GM06990 (cell line): ENCODE results near the gene HDAC4.

ENCODE experiments used
- DNase-seq: peaks from one replicate; pipeline ENCODE4 v3.0.0-alpha.2; 2011; ENCODE audit not compliant: insufficient read length; ENCODE audit errors: extremely low read depth
- H3K27me3 ChIP-seq: replicated peaks from 2 replicates; pipeline ENCODE4 v1.6.0; 2011; ENCODE audit warnings: low read length; ENCODE audit not compliant: control insufficient read depth, insufficient read depth
- H3K36me3 ChIP-seq: 2 replicates; pipeline ENCODE4 v1.5.1; 2011; ENCODE audit warnings: low read length; ENCODE audit not compliant: control insufficient read depth, insufficient read depth
- H3K4me3 ChIP-seq: replicated peaks from 2 replicates; pipeline ENCODE4 v1.5.1; 2011; ENCODE audit warnings: low read depth, mild to moderate bottlenecking, control low read depth, low read length
- CTCF ChIP-seq: IDR thresholded peaks from 2 replicates; pipeline ENCODE4 v1.5.1; 2011; ENCODE audit warnings: low read length, control low read depth, mild to moderate bottlenecking, inconsistent platforms; ENCODE audit not compliant: insufficient read depth, poor library complexity, severe bottlenecking

HDAC4 gene

GRCh38 chr2:239223310-239224198, 177.3 kb downstream of the HDAC4 start:
- no peaks in the 10 kb centered on the region for H3K27me3 ChIP-seq

GRCh38 chr2:239222706-239223309, 178.0 kb downstream of the HDAC4 start:
- Histone ChIP-seq H3K36me3 (no peaks in the 10 kb centered on the region), H3K4me3 (no peak overlapping the region), H3K27me3 (no peaks in the 10 kb centered on the region)
- DNase-seq: no peak
- TF ChIP-seq CTCF: no peak

More at GRCh38 chr2:239223310-239224198, 177.3 kb downstream of the HDAC4 start:
- Histone ChIP-seq H3K36me3 (no peaks in the 10 kb centered on the region), H3K4me3 (no peak overlapping the region)
- no peak for DNase-seq
- TF ChIP-seq CTCF: no peak

GRCh38 chr2:239222312-239222660, 178.5 kb downstream of the HDAC4 start:
- DNase-seq: no peak
- H3K36me3 ChIP-seq: no peaks in the 10 kb centered on the region
- H3K27me3 ChIP-seq: no peaks in the 10 kb centered on the region
- TF ChIP-seq CTCF: no peak
- H3K4me3 ChIP-seq: no peak overlapping the region

GRCh38 chr2:239220981-239221396, 179.8 kb downstream of the HDAC4 start:
- TF ChIP-seq CTCF: no peak
- H3K27me3 ChIP-seq: no peaks in the 10 kb centered on the region
- DNase-seq: no peak
- H3K36me3 ChIP-seq: no peaks in the 10 kb centered on the region
- no peak overlapping the region for H3K4me3 ChIP-seq

- Histone ChIP-seq H3K4me3 (no peak overlapping the region), H3K36me3 (no peaks in the 10 kb centered on the region), H3K27me3 (no peaks in the 10 kb centered on the region)
- no peak for DNase-seq
- no peak for TF ChIP-seq CTCF
Observed at GRCh38 chr2:239220341-239220740, 180.5 kb downstream of the HDAC4 start.
